Measurements from ENCODE around the gene ARHGEF17.

Gene ARHGEF17

DNA sequence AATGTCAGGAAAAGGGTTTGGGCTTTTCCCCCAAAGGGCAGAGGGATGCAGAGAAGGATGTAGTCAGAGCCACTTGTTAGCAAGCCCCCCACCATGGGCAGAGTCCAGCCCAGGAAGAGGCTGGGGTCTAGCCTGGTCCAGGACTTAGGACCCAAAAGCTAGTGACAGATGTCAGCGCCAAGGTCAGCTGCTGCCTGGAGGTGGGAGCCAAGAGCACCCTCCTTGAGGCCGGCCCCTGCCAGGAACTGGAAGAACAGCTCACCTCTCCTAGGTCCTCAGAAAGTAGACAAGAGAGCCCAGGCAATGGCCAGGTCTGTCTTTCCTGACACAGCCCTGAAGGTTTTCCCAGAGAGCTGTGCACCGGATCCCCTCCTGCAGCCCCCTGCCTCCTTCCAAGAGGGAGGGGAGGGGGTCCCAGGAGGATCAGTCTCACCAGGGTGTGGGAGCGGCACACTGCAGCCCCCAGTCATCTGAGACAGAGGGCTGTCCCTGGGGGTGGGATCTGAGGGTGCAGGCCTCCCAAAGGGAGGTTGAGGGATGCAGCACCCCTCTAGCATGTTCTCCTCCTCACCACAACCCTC, 14.6 kb upstream of the ARHGEF17 start:
- no peak for TF ChIP-seq ZNF274 (IDR thresholded peaks at IDR 0.05; ENCODE audit: low read depth, low read length)
- H3K4me3 ChIP-seq (ENCODE audit: low read length) = no peak overlapping the region

DNA sequence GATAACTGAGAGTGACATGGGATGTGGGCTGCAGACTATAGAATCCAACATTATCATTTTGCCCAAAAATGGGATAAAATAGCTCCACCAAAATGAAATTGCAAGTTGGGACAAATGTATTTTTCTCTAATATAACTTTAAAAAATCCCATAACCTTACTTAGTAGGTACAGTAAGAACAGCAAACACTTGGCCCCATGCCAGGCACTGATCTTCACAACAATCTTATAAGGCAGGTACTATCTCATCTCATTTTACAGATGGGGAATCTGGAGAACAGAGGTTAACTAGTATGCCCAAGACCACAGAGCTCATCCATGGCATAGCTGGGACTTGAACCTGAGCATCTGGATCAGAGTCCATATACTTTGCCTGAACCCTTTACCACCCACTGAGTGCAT, 13.5 kb upstream of the ARHGEF17 start:
- H3K4me3 ChIP-seq (ENCODE audit: low read length) = no peak overlapping the region
- no peak for TF ChIP-seq ZNF274 (IDR thresholded peaks at IDR 0.05; ENCODE audit: low read depth, low read length)

DNA sequence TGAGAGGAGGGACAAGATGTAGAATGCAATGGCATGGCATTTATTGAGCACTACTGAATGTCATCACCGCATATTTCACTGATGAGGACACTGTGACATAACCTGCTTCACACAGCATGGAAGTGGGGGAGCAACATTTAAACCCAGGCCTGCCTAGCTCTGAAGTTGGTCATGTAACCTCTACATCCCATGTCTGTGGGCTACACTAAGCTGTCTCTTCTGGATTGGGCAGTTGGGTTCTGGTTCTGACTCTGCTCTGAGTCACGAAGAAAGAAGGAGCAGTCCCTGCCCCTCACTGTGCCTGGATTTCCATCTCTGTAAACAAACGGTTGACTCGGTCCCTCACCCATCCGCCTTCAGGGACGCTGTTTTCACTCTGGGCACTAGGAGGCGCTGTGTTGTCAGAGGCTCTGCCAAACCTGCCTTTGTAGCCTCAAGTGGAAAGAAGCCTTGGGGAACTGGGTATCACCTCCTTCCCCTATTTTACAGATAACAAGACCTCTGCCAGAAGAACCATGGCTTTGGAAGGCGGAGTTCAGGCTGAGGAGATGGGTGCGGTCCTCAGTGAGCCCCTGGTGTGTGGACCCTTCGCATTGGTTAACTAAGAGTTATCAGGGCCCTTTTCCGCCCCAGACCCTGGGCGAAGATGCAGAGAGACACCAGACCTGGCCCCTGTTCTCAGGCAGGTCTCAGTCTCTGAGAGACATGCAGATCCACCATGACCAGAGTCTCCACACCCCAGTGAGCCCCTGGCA, 12.7 kb upstream of the ARHGEF17 start:
- H3K4me3 ChIP-seq (ENCODE audit: low read length) = no peak overlapping the region
- no peak for TF ChIP-seq ZNF274 (IDR thresholded peaks at IDR 0.05; ENCODE audit: low read depth, low read length)

DNA sequence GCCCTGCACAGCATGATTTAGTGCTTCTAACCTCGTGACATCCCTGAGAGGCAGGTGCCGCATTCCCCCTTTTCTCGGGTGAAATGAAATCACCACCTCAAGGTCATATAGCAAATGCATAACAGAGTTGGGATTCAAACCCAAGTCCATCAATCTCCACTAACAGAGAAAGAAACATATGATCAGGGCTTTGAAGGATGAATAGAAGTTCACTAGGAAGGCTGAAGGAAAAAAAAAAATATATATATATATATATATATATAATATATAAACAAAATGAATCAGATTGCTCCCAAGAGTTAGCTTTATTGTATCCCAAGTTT, 12.1 kb upstream of the ARHGEF17 start:
- no peak for TF ChIP-seq ZNF274 (IDR thresholded peaks at IDR 0.05; ENCODE audit: low read depth, low read length)
- H3K4me3 ChIP-seq (ENCODE audit: low read length) = no peak overlapping the region

DNA sequence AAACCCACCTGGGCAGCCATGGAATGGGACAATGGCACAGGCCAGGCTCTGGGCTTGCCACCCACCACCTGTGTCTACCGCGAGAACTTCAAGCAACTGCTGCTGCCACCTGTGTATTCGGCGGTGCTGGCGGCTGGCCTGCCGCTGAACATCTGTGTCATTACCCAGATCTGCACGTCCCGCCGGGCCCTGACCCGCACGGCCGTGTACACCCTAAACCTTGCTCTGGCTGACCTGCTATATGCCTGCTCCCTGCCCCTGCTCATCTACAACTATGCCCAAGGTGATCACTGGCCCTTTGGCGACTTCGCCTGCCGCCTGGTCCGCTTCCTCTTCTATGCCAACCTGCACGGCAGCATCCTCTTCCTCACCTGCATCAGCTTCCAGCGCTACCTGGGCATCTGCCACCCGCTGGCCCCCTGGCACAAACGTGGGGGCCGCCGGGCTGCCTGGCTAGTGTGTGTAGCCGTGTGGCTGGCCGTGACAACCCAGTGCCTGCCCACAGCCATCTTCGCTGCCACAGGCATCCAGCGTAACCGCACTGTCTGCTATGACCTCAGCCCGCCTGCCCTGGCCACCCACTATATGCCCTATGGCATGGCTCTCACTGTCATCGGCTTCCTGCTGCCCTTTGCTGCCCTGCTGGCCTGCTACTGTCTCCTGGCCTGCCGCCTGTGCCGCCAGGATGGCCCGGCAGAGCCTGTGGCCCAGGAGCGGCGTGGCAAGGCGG, 11.4 kb upstream of the ARHGEF17 start:
- H3K4me3 ChIP-seq (ENCODE audit: low read length) = no peak overlapping the region
- no peak for TF ChIP-seq ZNF274 (IDR thresholded peaks at IDR 0.05; ENCODE audit: low read depth, low read length)

DNA sequence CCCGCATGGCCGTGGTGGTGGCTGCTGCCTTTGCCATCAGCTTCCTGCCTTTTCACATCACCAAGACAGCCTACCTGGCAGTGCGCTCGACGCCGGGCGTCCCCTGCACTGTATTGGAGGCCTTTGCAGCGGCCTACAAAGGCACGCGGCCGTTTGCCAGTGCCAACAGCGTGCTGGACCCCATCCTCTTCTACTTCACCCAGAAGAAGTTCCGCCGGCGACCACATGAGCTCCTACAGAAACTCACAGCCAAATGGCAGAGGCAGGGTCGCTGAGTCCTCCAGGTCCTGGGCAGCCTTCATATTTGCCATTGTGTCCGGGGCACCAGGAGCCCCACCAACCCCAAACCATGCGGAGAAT, 10.9 kb upstream of the ARHGEF17 start:
- no peak overlapping the region for H3K4me3 ChIP-seq (ENCODE audit: low read length)
- TF ChIP-seq ZNF274 (IDR thresholded peaks at IDR 0.05; ENCODE audit: low read depth, low read length) = no peak

DNA sequence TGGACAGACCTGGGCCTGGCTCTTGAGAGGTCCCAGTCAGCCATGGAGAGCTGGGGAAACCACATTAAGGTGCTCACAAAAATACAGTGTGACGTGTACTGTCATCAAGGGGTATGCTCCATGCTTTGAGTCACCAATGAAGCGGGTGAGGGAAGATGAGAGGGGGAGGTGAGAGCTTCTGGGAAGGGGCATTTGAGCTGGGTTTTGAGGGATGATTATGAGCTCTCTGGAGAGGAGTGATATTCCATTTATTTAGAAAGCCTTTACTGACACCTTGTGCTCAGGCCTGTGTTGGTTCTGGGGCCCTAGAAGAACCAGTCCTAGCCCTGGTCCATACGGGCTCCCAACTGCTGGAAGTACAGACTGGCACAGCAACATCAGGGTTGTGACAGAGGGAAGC, 10.4 kb upstream of the ARHGEF17 start:
- no peak overlapping the region for H3K4me3 ChIP-seq (ENCODE audit: low read length)
- TF ChIP-seq ZNF274 (IDR thresholded peaks at IDR 0.05; ENCODE audit: low read depth, low read length) = no peak

DNA sequence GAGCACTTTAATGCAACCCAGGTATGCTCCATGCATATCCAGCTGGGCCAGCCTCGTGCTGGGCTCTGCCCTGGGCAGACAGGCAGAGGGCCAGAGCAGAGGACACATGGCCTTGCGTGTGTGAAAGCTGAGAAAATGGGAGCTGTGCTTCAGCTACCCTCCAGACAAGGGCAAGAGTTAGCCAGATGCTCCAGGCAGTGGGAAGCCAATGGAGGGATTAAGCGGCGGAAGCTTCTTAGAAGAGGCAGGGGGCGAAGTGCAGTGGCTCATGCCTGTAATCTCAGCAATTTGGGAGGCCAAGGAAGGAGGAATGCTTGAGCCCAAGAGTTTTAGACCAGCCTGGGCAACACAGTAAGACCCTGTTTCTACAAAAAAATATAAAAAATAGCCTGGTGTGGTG, 9.8 kb upstream of the ARHGEF17 start:
- no peak for TF ChIP-seq ZNF274 (IDR thresholded peaks at IDR 0.05; ENCODE audit: low read depth, low read length)

DNA sequence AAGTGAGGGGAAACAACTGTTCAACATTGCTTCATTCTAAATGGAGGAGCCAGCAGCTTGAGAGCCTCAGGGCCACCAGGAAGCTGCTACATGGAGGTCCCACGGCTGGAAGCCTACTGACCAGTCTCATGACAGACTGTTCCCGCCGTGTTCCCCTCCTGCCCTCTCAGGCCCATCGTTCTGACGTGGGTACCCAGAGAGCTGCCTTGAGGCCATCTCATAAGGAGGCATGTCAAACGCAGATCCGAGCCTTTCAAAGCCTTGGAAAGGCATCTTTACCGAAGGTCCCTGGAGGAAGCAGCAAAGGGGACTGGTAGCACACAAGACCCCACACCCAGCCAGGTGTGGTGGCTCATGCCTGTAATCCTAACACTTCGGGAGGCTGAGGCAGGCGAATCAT, 8.3 kb upstream of the ARHGEF17 start:
- no peak overlapping the region for H3K4me3 ChIP-seq (ENCODE audit: low read length)
- TF ChIP-seq ZNF274 (IDR thresholded peaks at IDR 0.05; ENCODE audit: low read depth, low read length) = no peak

More for the DNA sequence above, 9.8 kb upstream of the ARHGEF17 start:
- no peak overlapping the region for H3K4me3 ChIP-seq (ENCODE audit: low read length)

DNA sequence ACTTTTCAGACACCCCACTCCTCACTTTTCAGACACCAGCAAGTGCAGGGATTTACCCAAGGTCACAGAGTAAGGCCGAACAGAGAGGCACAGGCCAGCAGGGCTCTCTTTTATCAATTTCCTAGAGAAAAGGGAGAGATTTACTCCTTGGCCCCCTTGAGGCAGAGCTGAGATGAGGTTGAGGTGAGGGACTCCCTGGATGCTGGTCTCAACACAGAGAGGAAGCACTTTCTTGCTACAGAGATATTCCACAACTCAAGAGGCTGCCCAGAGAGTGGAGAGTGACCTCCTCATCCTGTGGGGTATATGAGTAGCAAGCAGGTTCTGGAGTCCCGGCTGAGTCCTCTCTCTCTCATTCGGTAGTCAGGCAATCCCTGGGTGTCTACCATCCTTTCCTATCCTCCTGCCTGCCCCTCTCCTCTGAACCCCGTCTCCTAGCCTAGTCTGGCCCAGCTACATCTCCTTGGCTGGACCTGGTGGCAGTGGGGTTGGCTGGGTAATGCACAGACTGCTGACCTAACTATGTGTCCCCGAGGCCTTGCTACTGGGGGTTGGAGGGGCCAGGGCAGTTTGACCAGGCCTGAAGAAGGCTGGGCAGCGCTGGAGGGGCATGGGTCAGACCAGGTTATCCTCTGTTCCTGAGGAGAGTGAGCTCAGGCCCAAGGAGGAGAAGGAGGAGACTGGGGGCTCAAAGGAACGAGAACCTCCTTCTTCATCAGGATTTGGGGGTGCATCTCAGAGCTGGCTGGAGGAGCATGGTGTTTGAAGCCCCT, 1.8 kb upstream of the ARHGEF17 start:
- no peak for TF ChIP-seq ZNF274 (IDR thresholded peaks at IDR 0.05; ENCODE audit: low read depth, low read length)
- H3K4me3 ChIP-seq (ENCODE audit: low read length) = no peak overlapping the region

DNA sequence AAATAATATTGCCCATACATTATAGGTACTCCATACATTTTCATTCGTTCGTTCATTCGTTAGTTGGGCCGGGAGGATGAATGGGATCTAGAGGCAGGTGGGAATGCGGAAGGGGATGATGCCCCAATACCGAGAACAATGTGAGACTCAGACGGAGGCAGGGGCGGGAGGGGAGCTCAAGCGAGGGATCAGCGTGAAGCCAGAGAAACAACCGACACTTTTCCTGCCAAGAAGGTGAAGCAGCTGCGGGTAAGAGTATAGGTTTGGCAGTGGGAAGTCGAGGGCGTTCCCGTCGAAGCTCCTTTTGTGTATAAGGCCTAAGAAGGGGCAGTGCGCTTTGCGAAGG, 1.1 kb upstream of the ARHGEF17 start:
- TF ChIP-seq ZNF274 (IDR thresholded peaks at IDR 0.05; ENCODE audit: low read depth, low read length) = no peak
- H3K4me3 ChIP-seq (ENCODE audit: low read length) = peak overlapping the region; percentile 11; the same call in 1 of the 2 replicates

DNA sequence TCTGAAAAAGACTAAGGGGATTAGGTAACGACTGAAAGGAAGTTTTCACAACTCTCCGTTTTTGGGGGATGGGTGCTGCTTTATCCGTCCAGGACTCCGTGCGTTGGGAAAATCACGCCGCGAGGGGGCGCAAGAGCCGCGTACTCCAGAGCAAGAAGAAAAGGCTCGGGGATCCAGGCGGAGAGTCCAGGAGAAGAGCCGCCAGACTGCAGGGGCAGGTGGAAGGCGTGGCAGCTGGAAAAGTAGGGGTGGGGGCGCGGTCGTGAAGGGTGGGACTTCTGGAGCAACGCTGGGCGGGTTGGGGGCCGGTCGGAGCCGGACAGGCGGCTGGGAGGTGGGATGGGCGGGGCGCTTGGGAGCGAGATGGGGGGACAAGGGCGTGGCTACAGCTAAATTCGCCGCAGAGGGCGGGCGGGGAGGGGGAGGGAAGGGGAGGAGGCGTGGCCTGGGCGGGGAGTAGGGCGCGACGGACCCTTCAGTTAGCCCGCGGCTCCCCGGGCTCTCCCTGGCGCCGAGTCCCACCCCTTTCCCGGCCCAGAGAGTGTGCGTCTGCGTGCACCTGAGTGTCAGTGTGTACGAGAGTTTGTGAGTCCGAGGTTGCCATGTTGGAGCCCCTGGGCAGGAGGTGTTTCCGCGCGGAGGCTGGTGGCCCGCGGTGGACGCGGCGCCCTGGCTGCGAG, 613 bp upstream of the ARHGEF17 start:
- no peak for TF ChIP-seq ZNF274 (IDR thresholded peaks at IDR 0.05; ENCODE audit: low read depth, low read length)
- H3K4me3 ChIP-seq (ENCODE audit: low read length) = peak overlapping the region; percentile 63

DNA sequence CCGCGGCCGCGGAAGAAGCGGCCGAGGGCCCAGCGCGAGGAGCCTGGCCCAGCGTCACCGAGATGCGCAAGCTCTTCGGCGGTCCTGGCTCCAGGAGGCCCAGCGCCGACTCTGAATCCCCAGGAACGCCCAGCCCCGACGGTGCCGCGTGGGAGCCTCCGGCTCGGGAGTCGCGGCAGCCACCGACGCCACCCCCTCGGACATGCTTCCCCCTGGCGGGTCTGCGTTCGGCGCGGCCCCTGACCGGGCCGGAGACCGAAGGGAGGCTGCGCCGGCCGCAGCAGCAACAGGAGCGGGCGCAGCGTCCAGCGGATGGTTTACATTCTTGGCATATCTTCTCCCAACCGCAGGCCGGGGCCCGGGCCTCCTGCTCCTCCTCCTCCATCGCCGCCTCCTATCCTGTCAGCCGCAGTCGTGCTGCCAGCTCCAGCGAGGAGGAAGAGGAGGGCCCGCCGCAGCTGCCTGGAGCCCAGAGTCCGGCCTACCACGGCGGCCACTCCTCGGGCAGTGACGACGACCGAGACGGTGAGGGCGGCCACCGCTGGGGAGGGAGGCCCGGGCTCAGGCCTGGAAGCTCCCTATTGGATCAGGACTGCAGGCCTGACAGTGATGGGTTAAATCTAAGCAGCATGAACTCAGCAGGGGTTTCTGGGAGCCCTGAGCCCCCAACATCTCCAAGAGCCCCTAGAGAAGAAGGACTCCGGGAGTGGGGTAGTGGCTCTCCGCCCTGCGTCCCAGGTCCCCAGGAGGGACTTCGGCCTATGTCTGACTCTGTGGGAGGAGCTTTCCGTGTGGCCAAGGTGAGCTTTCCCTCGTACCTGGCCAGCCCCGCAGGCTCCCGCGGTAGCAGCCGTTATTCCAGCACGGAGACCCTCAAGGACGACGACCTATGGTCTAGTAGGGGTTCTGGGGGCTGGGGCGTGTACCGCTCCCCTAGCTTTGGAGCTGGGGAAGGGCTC, 1.2 kb downstream of the ARHGEF17 start:
- no peak for TF ChIP-seq ZNF274 (IDR thresholded peaks at IDR 0.05; ENCODE audit: low read depth, low read length)
- H3K4me3 ChIP-seq (ENCODE audit: low read length) = peak overlapping the region; percentile 63; the same call in 1 of the 2 replicates

All from GM08714 (cell line).